NCI-H1048 (cell line): ENCODE data around the gene BIRC3.

Experiments used
- DNase-seq: peaks from one replicate; lab custom pipeline; 2025; lab: John Stamatoyannopoulos, UW

The BIRC3 gene

GRCh38 chr11:102317099-102317767, at the start of gene BIRC3:
BIRC3 (plus strand) TSS chr11:102317484; CDS start chr11:102324510, 7,026 bp downstream.
- DNase-seq = peak; percentile 41

GRCh38 chr11:102267609-102268008, 49.7 kb upstream of the BIRC3 start:
- DNase-seq = no peak

- DNase-seq = peak; percentile 52
Observed at GRCh38 chr11:102268083-102268984, 49.0 kb upstream of the BIRC3 start.

- DNase-seq = no peak
Observed at GRCh38 chr11:102268985-102269470, 48.3 kb upstream of the BIRC3 start.

GRCh38 chr11:102269927-102270326, 47.4 kb upstream of the BIRC3 start:
- DNase-seq = no peak

GRCh38 chr11:102272047-102272824, 45.0 kb upstream of the BIRC3 start:
- no peak for DNase-seq

- no peak for DNase-seq
Observed at GRCh38 chr11:102274628-102275027, 42.7 kb upstream of the BIRC3 start.

- no peak for DNase-seq
Observed at GRCh38 chr11:102276362-102276761, 40.9 kb upstream of the BIRC3 start.

- DNase-seq = no peak
Observed at GRCh38 chr11:102276783-102277182, 40.5 kb upstream of the BIRC3 start.

- DNase-seq = no peak
Observed at GRCh38 chr11:102279641-102280170, 37.6 kb upstream of the BIRC3 start.

GRCh38 chr11:102280245-102280833, 36.9 kb upstream of the BIRC3 start:
- no peak for DNase-seq

GRCh38 chr11:102283116-102283485, 34.2 kb upstream of the BIRC3 start:
- no peak for DNase-seq

- no peak for DNase-seq
Observed at GRCh38 chr11:102284008-102284407, 33.3 kb upstream of the BIRC3 start.

GRCh38 chr11:102286292-102286691, 31.0 kb upstream of the BIRC3 start:
- no peak for DNase-seq

GRCh38 chr11:102287964-102288724, 29.1 kb upstream of the BIRC3 start:
- peak; percentile 65 for DNase-seq

GRCh38 chr11:102288725-102289083, 28.6 kb upstream of the BIRC3 start:
- no peak for DNase-seq

- DNase-seq = no peak
Observed at GRCh38 chr11:102289592-102289991, 27.7 kb upstream of the BIRC3 start.

GRCh38 chr11:102291831-102292230, 25.5 kb upstream of the BIRC3 start:
- DNase-seq = no peak

GRCh38 chr11:102292933-102293332, 24.4 kb upstream of the BIRC3 start:
- DNase-seq = no peak

GRCh38 chr11:102293873-102294601, 23.2 kb upstream of the BIRC3 start:
- DNase-seq = no peak
